HG03575 (cell line): ENCODE results near the gene WDFY4.

Experiments used
- ATAC-seq: cut with Tn5 transposase; IDR thresholded peaks from one replicate; pipeline ENCODE4 v1.9.1; 2021; ENCODE audit not compliant: unreplicated experiment, insufficient number of reproducible peaks, low FRiP score; ENCODE audit errors: extremely low read depth

Gene WDFY4

GRCh38 chr10:48780341-48780740 is 95.7 kb downstream of the WDFY4 start:
- no peak for ATAC-seq

GRCh38 chr10:48782386-48782785 is 97.7 kb downstream of the WDFY4 start:
- ATAC-seq: no peak

GRCh38 chr10:48784031-48784430 is 99.4 kb downstream of the WDFY4 start:
- ATAC-seq: no peak

DNA sequence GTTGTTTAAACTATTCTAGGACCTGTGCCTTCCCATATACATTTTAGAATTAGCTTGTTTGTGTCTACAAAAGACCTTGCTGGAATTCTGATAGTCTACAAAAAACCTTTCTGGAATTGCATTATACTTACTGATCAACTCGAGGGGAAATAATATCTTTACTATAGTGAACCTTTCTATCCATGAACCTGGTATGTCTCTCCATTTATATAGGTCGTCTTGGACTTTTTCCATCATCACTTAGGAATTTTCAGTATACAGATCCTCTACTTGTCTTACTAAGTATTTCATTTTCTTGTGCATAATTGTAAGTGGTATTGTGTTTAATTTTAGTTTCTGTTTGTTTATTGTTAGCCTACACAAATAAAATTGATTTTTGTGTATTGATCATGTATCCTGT is 101.1 kb downstream of the WDFY4 start:
- no peak for ATAC-seq

- ATAC-seq: no peak
These were observed 102.1 kb downstream of the WDFY4 start for GRCh38 chr10:48786606-48787282.

DNA sequence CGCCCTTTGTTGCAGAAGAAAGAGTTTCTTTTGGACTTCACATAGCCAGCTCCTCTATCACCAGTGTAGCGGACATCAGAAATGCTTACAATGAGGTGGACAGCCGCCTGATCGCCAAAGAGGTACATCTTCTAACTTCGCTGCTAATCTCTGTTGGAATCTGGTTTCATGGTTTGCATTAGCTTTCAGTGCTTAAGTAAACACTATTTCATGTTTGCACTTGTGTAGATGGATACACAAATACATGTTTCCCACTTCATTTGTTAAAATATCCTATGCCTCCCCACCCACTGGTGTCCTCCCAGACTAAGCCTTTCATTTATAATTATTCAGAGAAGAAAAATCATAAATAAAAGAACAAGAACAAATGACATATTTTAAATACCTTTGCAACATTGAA is 103.9 kb downstream of the WDFY4 start:
- no peak for ATAC-seq

GRCh38 chr10:48789486-48790456 is 105.1 kb downstream of the WDFY4 start:
- ATAC-seq: no peak

DNA sequence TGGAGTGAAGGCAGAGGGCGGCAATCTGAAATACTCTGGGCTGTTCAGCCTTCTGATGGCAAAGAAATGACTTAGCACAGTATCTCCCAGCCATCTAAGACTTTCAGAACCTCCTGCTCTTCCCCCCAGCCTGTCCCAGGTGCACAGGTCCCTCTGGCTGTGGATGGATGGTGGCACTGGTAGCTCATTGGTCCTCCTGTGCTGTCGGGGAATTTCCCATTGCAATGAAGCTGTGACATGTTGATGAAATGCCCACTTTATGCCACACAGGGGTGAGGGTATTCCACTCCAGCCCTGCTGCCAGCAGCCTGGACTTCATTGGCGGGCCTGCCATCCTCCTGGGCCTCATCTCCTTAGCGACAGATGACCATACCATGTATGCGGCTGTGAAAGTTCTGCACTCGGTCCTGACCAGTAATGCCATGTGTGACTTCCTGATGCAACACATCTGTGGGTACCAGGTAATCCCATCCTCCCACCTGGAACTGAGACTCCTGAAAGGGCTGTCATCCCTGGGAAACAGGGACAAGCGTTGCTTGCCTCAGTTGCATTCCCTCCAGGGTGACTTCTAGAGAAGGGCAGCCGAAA is 105.9 kb downstream of the WDFY4 start:
- ATAC-seq: no peak

DNA sequence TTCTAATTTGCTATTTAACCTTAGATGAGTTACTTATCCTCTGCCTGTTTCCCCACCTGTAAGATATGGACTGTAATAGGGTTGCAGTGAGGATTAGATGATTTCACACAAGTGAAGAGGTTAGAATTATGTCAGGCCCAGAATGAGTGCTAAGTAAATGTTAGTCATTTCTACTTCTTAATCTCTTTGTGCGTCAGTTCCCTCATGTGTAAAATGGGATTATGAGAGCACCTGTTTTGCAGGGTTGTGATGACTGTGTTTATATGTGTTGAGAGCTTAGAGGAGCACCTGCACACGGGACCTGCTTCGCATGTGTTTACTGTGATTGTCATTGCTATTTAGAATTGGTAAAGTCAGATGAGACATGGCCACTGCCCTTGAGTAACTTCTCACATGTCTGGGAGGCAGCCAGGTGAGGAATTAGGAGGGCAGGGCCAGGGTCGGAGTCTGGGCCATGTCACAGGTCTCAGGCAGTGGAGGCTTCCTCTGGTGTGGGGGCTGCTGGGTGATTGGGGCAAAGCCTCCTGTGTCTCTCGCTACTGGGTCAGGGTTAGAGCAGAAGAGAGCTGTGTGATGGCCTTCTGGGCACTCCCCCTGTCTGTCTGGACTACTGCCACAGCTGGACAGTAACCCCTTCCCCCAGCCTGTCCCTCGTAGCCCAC is 106.7 kb downstream of the WDFY4 start:
- no peak for ATAC-seq

GRCh38 chr10:48792121-48792520 is 107.4 kb downstream of the WDFY4 start:
- no peak for ATAC-seq

DNA sequence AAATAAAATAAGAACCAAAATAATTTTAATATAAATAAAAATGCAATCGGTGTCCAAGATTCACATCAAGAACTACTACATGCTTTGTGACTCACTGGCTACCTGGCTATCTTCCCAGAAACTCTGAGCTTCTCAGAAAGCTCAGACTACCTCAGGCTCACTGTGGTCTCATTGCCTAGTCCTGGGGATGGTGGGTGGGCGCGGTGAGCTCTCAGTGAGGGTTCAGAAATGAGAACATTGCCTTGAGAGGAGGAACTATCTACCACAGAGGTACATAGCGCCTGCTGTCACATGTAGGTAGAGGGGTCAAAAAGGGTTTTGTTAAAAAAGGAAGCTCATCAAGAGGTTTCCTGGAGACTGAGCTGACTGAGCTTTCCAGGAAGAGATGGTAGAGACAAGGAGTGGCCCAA is 108.0 kb downstream of the WDFY4 start:
- no peak for ATAC-seq

- no peak for ATAC-seq
These were observed 109.4 kb downstream of the WDFY4 start for GRCh38 chr10:48794074-48794473.

DNA sequence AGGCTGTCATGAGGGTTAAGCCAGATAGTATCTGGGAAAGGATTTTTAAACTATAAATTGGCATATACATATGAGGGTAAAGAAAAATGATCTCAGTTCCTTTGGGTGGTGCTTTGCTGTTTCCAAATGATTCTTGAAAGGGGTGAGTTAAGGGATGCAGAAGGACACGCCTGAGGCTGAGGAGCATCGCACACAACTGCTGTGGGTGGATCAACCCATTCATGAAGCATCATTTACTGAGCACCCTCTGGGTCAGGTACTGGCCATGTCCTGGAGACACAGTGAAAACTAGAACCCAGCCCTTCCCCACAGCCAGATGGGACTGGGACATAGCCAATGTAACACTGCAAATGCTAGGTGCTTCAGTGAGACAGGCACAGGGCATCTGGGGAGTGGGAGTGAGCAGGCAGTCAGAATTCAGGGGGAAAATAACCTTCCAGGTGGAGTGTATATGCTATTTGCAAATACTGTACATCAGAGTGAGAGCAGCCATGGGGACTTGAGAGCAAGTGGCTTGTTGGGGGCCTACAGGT is 112.1 kb downstream of the WDFY4 start:
- no peak for ATAC-seq

DNA sequence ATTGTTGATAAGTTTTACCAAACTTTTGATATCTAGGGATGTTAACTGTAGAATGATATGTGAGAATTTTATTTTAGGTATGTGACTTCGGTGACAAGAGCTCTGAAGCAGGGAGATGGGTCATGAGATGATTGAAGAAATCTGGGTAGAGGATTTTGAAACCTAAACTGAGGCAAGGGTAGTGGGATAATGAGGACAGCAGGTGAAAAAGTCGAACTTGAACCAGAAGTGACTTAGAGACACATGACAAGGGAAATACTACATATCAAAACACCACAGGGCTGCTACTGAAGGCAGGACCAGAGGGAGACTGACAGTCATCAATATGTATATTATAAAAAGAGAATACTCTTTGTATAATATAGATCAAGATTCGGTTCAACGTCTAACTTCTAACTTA is 113.2 kb downstream of the WDFY4 start:
- no peak for ATAC-seq

- no peak for ATAC-seq
These were observed 114.0 kb downstream of the WDFY4 start for GRCh38 chr10:48798481-48799254.

- no peak for ATAC-seq
These were observed 114.8 kb downstream of the WDFY4 start for GRCh38 chr10:48799341-48800006.

DNA sequence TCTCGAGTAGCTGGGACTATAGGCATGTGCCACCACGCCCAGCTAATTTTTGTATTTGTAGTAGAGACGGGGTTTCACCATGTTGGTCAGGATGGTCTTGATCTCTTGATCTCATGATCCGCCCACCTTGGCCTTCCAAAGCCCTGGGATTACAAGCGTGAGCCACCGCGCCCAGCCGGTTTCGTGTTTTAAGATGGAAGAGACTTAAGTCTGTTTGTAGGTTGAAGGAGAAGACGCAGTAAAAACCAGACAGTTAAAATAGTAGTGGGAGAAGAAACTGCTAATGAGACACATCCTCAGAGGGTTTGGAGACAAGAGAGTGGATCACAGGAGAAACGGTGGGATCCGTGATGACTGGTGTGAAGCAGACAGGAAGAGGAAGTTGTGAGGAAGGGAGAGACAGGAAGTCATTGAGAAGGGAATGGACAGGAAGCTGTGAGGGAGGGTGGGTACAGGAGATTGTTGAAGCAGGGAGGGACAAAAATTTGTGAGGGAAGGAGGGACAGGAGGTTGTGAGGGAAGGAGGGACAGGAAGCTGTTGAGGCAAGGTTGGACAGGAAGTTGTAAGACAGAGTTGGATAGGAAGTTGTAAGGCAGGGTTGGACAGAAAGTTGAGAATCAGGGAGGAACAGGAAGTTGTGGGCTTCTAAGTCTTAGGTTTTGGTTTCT is 115.5 kb downstream of the WDFY4 start:
- no peak for ATAC-seq
